ENCODE results near the gene SMAD2. TPM values are rescaled to one million over a fixed set of nuclear protein-coding genes. Genes with fewer than 3 reads are reported as not detected.

The SMAD2 gene
- polyA plus RNA-seq, 1 donor (not counting 4 experiments of a cell fraction or from before 2014, with no cell fraction given) = 87.1 TPM

GRCh38 chr18:47909484-47909883 is 21.0 kb downstream of the SMAD2 start:
- DNase-seq (ENCODE audit: low read depth, low spot score) (no peak), FAIRE-seq (no peak)
- Histone ChIP-seq H3K79me2 (ENCODE audit: control insufficient read depth, insufficient read depth, low read length) (peaks cover 94% of the 10 kb centered on the region), H3K36me3 (ENCODE audit: control insufficient read depth in 2 of 2, extremely low read depth in 1 of 2, insufficient read depth in 2 of 2, low read length in 2 of 2) (peaks cover 1 to 11% of the 10 kb centered on the region in 2 experiments), H3K27me3 (ENCODE audit: control insufficient read depth, extremely low read depth, insufficient read depth, low read length) (no peaks in the 10 kb centered on the region), H4K20me1 (ENCODE audit: control insufficient read depth, extremely low read depth, insufficient read depth, low read length) (peaks cover 11% of the 10 kb centered on the region), H3K4me1 (ENCODE audit: control insufficient read depth, extremely low read depth, insufficient read depth, low read length) (peaks cover 19% of the 10 kb centered on the region), H3K9ac (ENCODE audit: control insufficient read depth, extremely low read depth, insufficient read depth, low read length) (no peak overlapping the region), H3K9me3 (ENCODE audit: control insufficient read depth, low read depth, low read length) (peaks cover 2% of the 10 kb centered on the region), H3K4me2 (ENCODE audit: control insufficient read depth, extremely low read depth, insufficient read depth, low read depth, low read length) (no peak overlapping the region), H2AFZ (ENCODE audit: control insufficient read depth, low read length) (no peak overlapping the region), H3K4me3 (ENCODE audit: control insufficient read depth in 2 of 3, extremely low read depth in 1 of 3, insufficient read depth in 2 of 3, low read depth in 1 of 3, low read length in 3 of 3) (no peak overlapping the region), H3K27ac (ENCODE audit: control insufficient read depth, insufficient read depth, low read length) (no peak overlapping the region), H3K9me1 (ENCODE audit: control insufficient read depth, extremely low read depth, insufficient read depth, low read length) (no peaks in the 10 kb centered on the region)
- TF ChIP-seq CTCF (optimal IDR thresholded peaks at IDR 0.05 in 1 of 3, IDR thresholded peaks at IDR 0.05 in 1 of 3, conservative IDR thresholded peaks at IDR 0.05 in 1 of 3; ENCODE audit: extremely low read depth in 1 of 3, insufficient read depth in 2 of 3, low read length in 3 of 3) (no peak), EZH2 (IDR thresholded peaks at IDR 0.05; ENCODE audit: low read length) (no peak)
- dilution Hi-C loops (cut with MboI; ENCODE audit: extremely low pct_ligation_motif_present, low sequenced_read_pairs) = no loop called here

- H2AFZ ChIP-seq (ENCODE audit: control insufficient read depth, low read length) = no peak overlapping the region
- H3K9me3 ChIP-seq (ENCODE audit: control insufficient read depth, low read depth, low read length) = peaks cover 2% of the 10 kb centered on the region
- dilution Hi-C loops (cut with MboI; ENCODE audit: extremely low pct_ligation_motif_present, low sequenced_read_pairs) = no loop called here
- H3K27me3 ChIP-seq (ENCODE audit: control insufficient read depth, extremely low read depth, insufficient read depth, low read length) = no peaks in the 10 kb centered on the region
- no peak overlapping the region for H3K4me2 ChIP-seq (ENCODE audit: control insufficient read depth, extremely low read depth, insufficient read depth, low read depth, low read length)
- TF ChIP-seq EZH2 (IDR thresholded peaks at IDR 0.05; ENCODE audit: low read length) (no peak), CTCF (optimal IDR thresholded peaks at IDR 0.05 in 1 of 3, IDR thresholded peaks at IDR 0.05 in 1 of 3, conservative IDR thresholded peaks at IDR 0.05 in 1 of 3; ENCODE audit: extremely low read depth in 1 of 3, insufficient read depth in 2 of 3, low read length in 3 of 3) (no peak)
- no peak for DNase-seq (ENCODE audit: low read depth, low spot score)
- H3K79me2 ChIP-seq (ENCODE audit: control insufficient read depth, insufficient read depth, low read length) = peaks cover 95% of the 10 kb centered on the region
- no peak overlapping the region for H3K27ac ChIP-seq (ENCODE audit: control insufficient read depth, insufficient read depth, low read length)
- H3K4me1 ChIP-seq (ENCODE audit: control insufficient read depth, extremely low read depth, insufficient read depth, low read length) = peaks cover 17% of the 10 kb centered on the region
- no peak overlapping the region for H3K9ac ChIP-seq (ENCODE audit: control insufficient read depth, extremely low read depth, insufficient read depth, low read length)
- H4K20me1 ChIP-seq (ENCODE audit: control insufficient read depth, extremely low read depth, insufficient read depth, low read length) = peaks cover 11% of the 10 kb centered on the region
- no peak overlapping the region for H3K4me3 ChIP-seq (ENCODE audit: control insufficient read depth in 2 of 3, extremely low read depth in 1 of 3, insufficient read depth in 2 of 3, low read depth in 1 of 3, low read length in 3 of 3)
- H3K36me3 ChIP-seq (ENCODE audit: control insufficient read depth in 2 of 2, extremely low read depth in 1 of 2, insufficient read depth in 2 of 2, low read length in 2 of 2) = peaks cover 1 to 11% of the 10 kb centered on the region in 2 experiments
- no peaks in the 10 kb centered on the region for H3K9me1 ChIP-seq (ENCODE audit: control insufficient read depth, extremely low read depth, insufficient read depth, low read length)
- FAIRE-seq = no peak
Measured at GRCh38 chr18:47908592-47908991, 21.9 kb downstream of the SMAD2 start.
